Skeletal muscle tissue (tissue), 4 donors: ENCODE data around the gene SPN. TPM values are rescaled to one million over a fixed set of nuclear protein-coding genes. Genes with fewer than 3 reads are reported as not detected.
"Not testable (repeated sequence)": the region's sequence is repeated elsewhere in the genome, so short reads cannot be mapped to it uniquely, and the experiment has no call there.

Source experiments
- H3K27ac ChIP-seq: one replicate; pipeline ENCODE4 v1.7.0; 2013; ENCODE audit warnings: mild to moderate bottlenecking, low read depth, low read length, inconsistent platforms
- H3K27me3 ChIP-seq, 3 donors: one replicate each; pipeline ENCODE4 v1.7.0; 2013; ENCODE audit warnings: low read length in 3 of 3; ENCODE audit not compliant: control insufficient read depth in 3 of 3, insufficient read depth in 3 of 3
- H3K36me3 ChIP-seq, 3 donors: one replicate each; pipeline ENCODE4 v1.7.0; 2013; ENCODE audit warnings: low read length in 3 of 3; ENCODE audit not compliant: control insufficient read depth in 3 of 3, insufficient read depth in 3 of 3
- H3K4me1 ChIP-seq, 3 donors: one replicate each; pipeline ENCODE4 v1.7.0; 2013; ENCODE audit warnings: low read length in 3 of 3, mild to moderate bottlenecking in 3 of 3; ENCODE audit not compliant: control insufficient read depth in 3 of 3, insufficient read depth in 3 of 3
- H3K4me3 ChIP-seq, 3 donors: one replicate each; pipeline ENCODE4 v1.7.0; 2013; ENCODE audit warnings: low read length in 3 of 3
- H3K9ac ChIP-seq, 3 donors: one replicate each; pipeline ENCODE4 v1.7.0; 2013; ENCODE audit warnings: low read length in 3 of 3, mild to moderate bottlenecking in 3 of 3, moderate library complexity in 2 of 3, low read depth in 1 of 3
- H3K9me3 ChIP-seq, 3 donors: one replicate each; pipeline ENCODE4 v1.7.0; 2013; ENCODE audit warnings: low read length in 3 of 3; ENCODE audit not compliant: control insufficient read depth in 3 of 3
- total RNA-seq: library from RNA; depleted of rRNA; stranded (reverse); fragments of >200 nt; gene quantifications from one replicate; pipeline ENCODE4 v1.2.3, GENCODE V29; 2014
- donor health status: Osteomylitis.

The SPN gene
- total RNA-seq, 1 donor from 2014 or later: 1.0 TPM

- H3K27ac ChIP-seq: no peak overlapping the region
- H3K4me3 ChIP-seq: no peak overlapping the region
- peaks cover 0 to 6% (median 2%) of the 10 kb centered on the region in 3 donors for H3K4me1 ChIP-seq
- no peaks in the 10 kb centered on the region for H3K36me3 ChIP-seq
- H3K9ac ChIP-seq: no peak overlapping the region
- peaks cover 0 to 6% (median 2%) of the 10 kb centered on the region in 3 donors for H3K27me3 ChIP-seq
- no peaks in the 10 kb centered on the region for H3K9me3 ChIP-seq
Measured at GRCh38 chr16:29662000-29662728, 883 bp upstream of the SPN start.

GRCh38 chr16:29662729-29663015, 375 bp upstream of the SPN start:
- H3K36me3 ChIP-seq: no peaks in the 10 kb centered on the region
- H3K9ac ChIP-seq: no peak overlapping the region
- peaks cover 0 to 6% (median 2%) of the 10 kb centered on the region in 3 donors for H3K27me3 ChIP-seq
- H3K9me3 ChIP-seq: no peaks in the 10 kb centered on the region
- peaks cover 0 to 6% (median 2%) of the 10 kb centered on the region in 3 donors for H3K4me1 ChIP-seq
- no peak overlapping the region for H3K4me3 ChIP-seq
- H3K27ac ChIP-seq: no peak overlapping the region

GRCh38 chr16:29663807-29664090, 702 bp downstream of the SPN start:
- Histone ChIP-seq H3K4me1 (peaks cover 0 to 6% (median 2%) of the 10 kb centered on the region in 3 donors), H3K4me3 (no peak overlapping the region), H3K27ac (no peak overlapping the region), H3K9me3 (no peaks in the 10 kb centered on the region), H3K9ac (no peak overlapping the region), H3K27me3 (peaks cover 0 to 6% (median 2%) of the 10 kb centered on the region in 3 donors), H3K36me3 (no peaks in the 10 kb centered on the region)

- Histone ChIP-seq H3K4me3 (no peak overlapping the region), H3K27me3 (peaks cover 0 to 6% (median 2%) of the 10 kb centered on the region in 3 donors), H3K4me1 (peaks cover 0 to 6% (median 2%) of the 10 kb centered on the region in 3 donors), H3K9ac (no peak overlapping the region), H3K36me3 (no peaks in the 10 kb centered on the region), H3K27ac (no peak overlapping the region), H3K9me3 (no peaks in the 10 kb centered on the region)
Measured at GRCh38 chr16:29664091-29664921, 1.3 kb downstream of the SPN start.

- Histone ChIP-seq H3K27me3 (peaks cover 0 to 6% (median 2%) of the 10 kb centered on the region in 3 donors), H3K27ac (no peak overlapping the region), H3K4me1 (peaks cover 0 to 6% (median 2%) of the 10 kb centered on the region in 3 donors), H3K9ac (no peak overlapping the region), H3K9me3 (no peaks in the 10 kb centered on the region), H3K36me3 (no peaks in the 10 kb centered on the region), H3K4me3 (no peak overlapping the region)
Measured at GRCh38 chr16:29665294-29666077, 2.4 kb downstream of the SPN start.

GRCh38 chr16:29667322-29667610, 4.2 kb downstream of the SPN start:
- H3K27me3 ChIP-seq, H3K36me3 ChIP-seq, H3K4me1 ChIP-seq, H3K27ac ChIP-seq, H3K9ac ChIP-seq, H3K4me3 ChIP-seq, H3K9me3 ChIP-seq: not testable (repeated sequence)

GRCh38 chr16:29667755-29668154, 4.7 kb downstream of the SPN start:
- H3K9me3 ChIP-seq: no peaks in the 10 kb centered on the region
- H3K4me3 ChIP-seq: no peak overlapping the region
- no peaks in the 10 kb centered on the region for H3K36me3 ChIP-seq
- peaks cover 0 to 6% (median 2%) of the 10 kb centered on the region in 3 donors for H3K27me3 ChIP-seq
- no peak overlapping the region for H3K27ac ChIP-seq
- no peak overlapping the region for H3K9ac ChIP-seq
- H3K4me1 ChIP-seq: peaks cover 0 to 6% (median 2%) of the 10 kb centered on the region in 3 donors

GRCh38 chr16:29668267-29668666, 5.2 kb downstream of the SPN start:
- no peaks in the 10 kb centered on the region for H3K9me3 ChIP-seq
- H3K9ac ChIP-seq: no peak overlapping the region
- H3K4me3 ChIP-seq: no peak overlapping the region
- H3K27ac ChIP-seq: no peak overlapping the region
- H3K36me3 ChIP-seq: no peaks in the 10 kb centered on the region
- peaks cover 0 to 6% (median 2%) of the 10 kb centered on the region in 3 donors for H3K4me1 ChIP-seq
- H3K27me3 ChIP-seq: peaks cover 0 to 6% (median 2%) of the 10 kb centered on the region in 3 donors

GRCh38 chr16:29673501-29673900, 10.5 kb downstream of the SPN start:
- H3K4me3 ChIP-seq: no peak overlapping the region
- peaks cover 0 to 6% (median 4%) of the 10 kb centered on the region in 3 donors for H3K4me1 ChIP-seq
- H3K27ac ChIP-seq: no peak overlapping the region
- H3K9ac ChIP-seq: no peak overlapping the region
- H3K36me3 ChIP-seq: no peaks in the 10 kb centered on the region
- H3K27me3 ChIP-seq: no peaks in the 10 kb centered on the region
- H3K9me3 ChIP-seq: no peaks in the 10 kb centered on the region

GRCh38 chr16:29674188-29674587, 11.1 kb downstream of the SPN start:
- Histone ChIP-seq H3K9ac (peak overlapping the region in 1 of 3 donors; percentile 57), H3K4me1 (peaks cover 0 to 6% (median 4%) of the 10 kb centered on the region in 3 donors), H3K36me3 (no peaks in the 10 kb centered on the region), H3K4me3 (no peak overlapping the region), H3K9me3 (no peaks in the 10 kb centered on the region), H3K27ac (no peak overlapping the region), H3K27me3 (no peaks in the 10 kb centered on the region)
